C4-2B (cell line): ENCODE data around the gene ARHGEF28.

ENCODE experiments used
- H3K27ac ChIP-seq: fragments of 450-650 bp; 2 replicates; pipeline ENCODE4 v1.5.1; 2017
- CTCF ChIP-seq: fragments of 450-650 bp; conservative IDR thresholded peaks from 2 replicates; pipeline ENCODE4 v1.5.1; 2017; ENCODE audit warnings: mild to moderate bottlenecking
- ZFX ChIP-seq: fragments of 450-650 bp; IDR thresholded peaks from 2 replicates; pipeline ENCODE4 v1.6.1; 2017

The ARHGEF28 gene

GRCh38 chr5:73935719-73936118, 309.7 kb downstream of the ARHGEF28 start:
- no peak overlapping the region for H3K27ac ChIP-seq
- TF ChIP-seq CTCF (no peak), ZFX (no peak)

- no peak overlapping the region for H3K27ac ChIP-seq
Measured at GRCh38 chr5:73938280-73938937, 312.4 kb downstream of the ARHGEF28 start.

GRCh38 chr5:73938938-73939320, 312.9 kb downstream of the ARHGEF28 start:
- TF ChIP-seq ZFX (no peak), CTCF (no peak)

More at GRCh38 chr5:73938280-73938937, 312.4 kb downstream of the ARHGEF28 start:
- TF ChIP-seq ZFX (no peak), CTCF (no peak)

GRCh38 chr5:73939557-73939956, 313.6 kb downstream of the ARHGEF28 start:
- no peak overlapping the region for H3K27ac ChIP-seq
- TF ChIP-seq ZFX (no peak), CTCF (no peak)

More at GRCh38 chr5:73938938-73939320, 312.9 kb downstream of the ARHGEF28 start:
- H3K27ac ChIP-seq = no peak overlapping the region

- no peak overlapping the region for H3K27ac ChIP-seq
- TF ChIP-seq ZFX (no peak), CTCF (no peak)
Measured at GRCh38 chr5:73940026-73940425, 314.0 kb downstream of the ARHGEF28 start.

- H3K27ac ChIP-seq = no peak overlapping the region
- TF ChIP-seq CTCF = no peak
- TF ChIP-seq ZFX = no peak
Measured at GRCh38 chr5:73940801-73941200, 314.8 kb downstream of the ARHGEF28 start.

GRCh38 chr5:73942783-73943182, 316.8 kb downstream of the ARHGEF28 start:
- TF ChIP-seq ZFX (no peak), CTCF (no peak)
- no peak overlapping the region for H3K27ac ChIP-seq
